ENCODE data around the gene MEF2C. TPM values are rescaled to one million over a fixed set of nuclear protein-coding genes. Genes with fewer than 3 reads are reported as not detected.

The MEF2C gene
- total RNA-seq, 4 donors from 2014 or later, result 51.0 to 78.6 (median 65.7) TPM

GRCh38 chr5:88829054-88829453, 53.9 kb downstream of the MEF2C start:
- no peaks in the 10 kb centered on the region for H3K27me3 ChIP-seq
- no peaks in the 10 kb centered on the region for H3K36me3 ChIP-seq
- no peaks in the 10 kb centered on the region for H3K9me3 ChIP-seq
- peaks cover 26 to 30% of the 10 kb centered on the region in 2 donors for H3K4me1 ChIP-seq
- DNase-seq, result no peak
- H3K27ac ChIP-seq, result peak overlapping the region; percentile 4 to 39 (median 28)
- intact Hi-C loops (cut with DNase I), result no loop called here
- H3K4me3 ChIP-seq (replicated peaks in 1 of 3), result no peak overlapping the region
- 73 to 83% methylated on average over 3 of the region's 3 CpGs for WGBS, 2 donors
- TF ChIP-seq POLR2A (IDR thresholded peaks at IDR 0.05), result no peak
- peak in 3 of 6 experiments; percentile 18 to 27 (median 19) for TF ChIP-seq CTCF (IDR thresholded peaks at IDR 0.05)

GRCh38 chr5:88827997-88828396, 55.0 kb downstream of the MEF2C start:
- no peak for DNase-seq
- TF ChIP-seq CTCF (IDR thresholded peaks at IDR 0.05) (no peak), POLR2A (IDR thresholded peaks at IDR 0.05) (no peak)
- intact Hi-C loops (cut with DNase I), result no loop called here
- Histone ChIP-seq H3K27me3 (no peaks in the 10 kb centered on the region), H3K9me3 (no peaks in the 10 kb centered on the region), H3K27ac (peak overlapping the region in 2 of 3 donors; percentile 4 to 39), H3K4me1 (peaks cover 17 to 21% of the 10 kb centered on the region in 2 donors), H3K36me3 (peaks cover 0 to 3% of the 10 kb centered on the region in 2 donors), H3K4me3 (replicated peaks in 1 of 3) (no peak overlapping the region)
- 84 to 86% methylated on average over 1 of the region's 1 CpG for WGBS, 2 donors

GRCh38 chr5:88826646-88827585, 56.1 kb downstream of the MEF2C start:
- peak in 1 of 2 donors; percentile 42 for TF ChIP-seq POLR2A (IDR thresholded peaks at IDR 0.05)
- no peak for TF ChIP-seq CTCF (IDR thresholded peaks at IDR 0.05)
- peak overlapping the region; percentile 15 to 67 (median 57) for H3K27ac ChIP-seq
- WGBS, 2 donors, result 72 to 74% methylated on average over 8 of the region's 8 CpGs
- peaks cover 0 to 9% of the 10 kb centered on the region in 2 donors for H3K36me3 ChIP-seq
- peaks cover 13 to 17% of the 10 kb centered on the region in 2 donors for H3K4me1 ChIP-seq
- DNase-seq, result no peak
- intact Hi-C loops (cut with DNase I), result no loop called here
- H3K27me3 ChIP-seq, result no peaks in the 10 kb centered on the region
- no peak overlapping the region for H3K4me3 ChIP-seq (replicated peaks in 1 of 3)
- no peaks in the 10 kb centered on the region for H3K9me3 ChIP-seq

GRCh38 chr5:88825584-88826315, 57.2 kb downstream of the MEF2C start:
- DNase-seq, result no peak
- intact Hi-C loops (cut with DNase I), result no loop called here
- no peak for TF ChIP-seq POLR2A (IDR thresholded peaks at IDR 0.05)
- no peak for TF ChIP-seq CTCF (IDR thresholded peaks at IDR 0.05)
- 74% methylated on average over 5 of the region's 5 CpGs for WGBS, 2 donors
- Histone ChIP-seq H3K36me3 (peaks cover 0 to 9% of the 10 kb centered on the region in 2 donors), H3K9me3 (no peaks in the 10 kb centered on the region), H3K27me3 (no peaks in the 10 kb centered on the region), H3K27ac (peak overlapping the region in 2 of 3 donors; percentile 57 to 67), H3K4me3 (replicated peaks in 1 of 3) (no peak overlapping the region), H3K4me1 (peaks cover 10 to 17% of the 10 kb centered on the region in 2 donors)
